ENCODE data around the gene KDM6A.

Gene KDM6A

GRCh38 chrX:44918722-44919121 lies 45.7 kb downstream of the KDM6A start:
- no peak for DNase-seq (ENCODE audit: low read depth)
- TF ChIP-seq, protein P1, sequence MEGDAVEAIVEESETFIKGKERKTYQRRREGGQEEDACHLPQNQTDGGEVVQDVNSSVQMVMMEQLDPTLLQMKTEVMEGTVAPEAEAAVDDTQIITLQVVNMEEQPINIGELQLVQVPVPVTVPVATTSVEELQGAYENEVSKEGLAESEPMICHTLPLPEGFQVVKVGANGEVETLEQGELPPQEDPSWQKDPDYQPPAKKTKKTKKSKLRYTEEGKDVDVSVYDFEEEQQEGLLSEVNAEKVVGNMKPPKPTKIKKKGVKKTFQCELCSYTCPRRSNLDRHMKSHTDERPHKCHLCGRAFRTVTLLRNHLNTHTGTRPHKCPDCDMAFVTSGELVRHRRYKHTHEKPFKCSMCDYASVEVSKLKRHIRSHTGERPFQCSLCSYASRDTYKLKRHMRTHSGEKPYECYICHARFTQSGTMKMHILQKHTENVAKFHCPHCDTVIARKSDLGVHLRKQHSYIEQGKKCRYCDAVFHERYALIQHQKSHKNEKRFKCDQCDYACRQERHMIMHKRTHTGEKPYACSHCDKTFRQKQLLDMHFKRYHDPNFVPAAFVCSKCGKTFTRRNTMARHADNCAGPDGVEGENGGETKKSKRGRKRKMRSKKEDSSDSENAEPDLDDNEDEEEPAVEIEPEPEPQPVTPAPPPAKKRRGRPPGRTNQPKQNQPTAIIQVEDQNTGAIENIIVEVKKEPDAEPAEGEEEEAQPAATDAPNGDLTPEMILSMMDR (IDR thresholded peaks at IDR 0.05; ENCODE audit: insufficient read depth, low read depth, low read length, missing control alignments): no peak
- no peak overlapping the region for H3K4me3 ChIP-seq (ENCODE audit: low read depth, low read length)

- TF ChIP-seq, protein P1 (IDR thresholded peaks at IDR 0.05; ENCODE audit: insufficient read depth, low read depth, low read length, missing control alignments): no peak
- no peak for DNase-seq (ENCODE audit: low read depth)
- H3K4me3 ChIP-seq (ENCODE audit: low read depth, low read length): no peak overlapping the region
Observed at GRCh38 chrX:44922980-44923379, 50.0 kb downstream of the KDM6A start.

- DNase-seq (ENCODE audit: low read depth): no peak
- TF ChIP-seq, protein P1 (IDR thresholded peaks at IDR 0.05; ENCODE audit: insufficient read depth, low read depth, low read length, missing control alignments): no peak
- H3K4me3 ChIP-seq (ENCODE audit: low read depth, low read length): no peak overlapping the region
Observed at GRCh38 chrX:44927398-44927797, 54.4 kb downstream of the KDM6A start.

- TF ChIP-seq, protein P1 (IDR thresholded peaks at IDR 0.05; ENCODE audit: insufficient read depth, low read depth, low read length, missing control alignments): no peak
- H3K4me3 ChIP-seq (ENCODE audit: low read depth, low read length): no peak overlapping the region
- no peak for DNase-seq (ENCODE audit: low read depth)
Observed at GRCh38 chrX:44931441-44931973, 58.5 kb downstream of the KDM6A start.

- no peak for DNase-seq (ENCODE audit: low read depth)
- no peak overlapping the region for H3K4me3 ChIP-seq (ENCODE audit: low read depth, low read length)
- TF ChIP-seq, protein P1 (IDR thresholded peaks at IDR 0.05; ENCODE audit: insufficient read depth, low read depth, low read length, missing control alignments): no peak
Observed at GRCh38 chrX:44935172-44935571, 62.2 kb downstream of the KDM6A start.

- H3K4me3 ChIP-seq (ENCODE audit: low read depth, low read length): no peak overlapping the region
- DNase-seq (ENCODE audit: low read depth): no peak
- TF ChIP-seq, protein P1 (IDR thresholded peaks at IDR 0.05; ENCODE audit: insufficient read depth, low read depth, low read length, missing control alignments): no peak
Observed at GRCh38 chrX:44935640-44936039, 62.7 kb downstream of the KDM6A start.

- TF ChIP-seq, protein P1 (IDR thresholded peaks at IDR 0.05; ENCODE audit: insufficient read depth, low read depth, low read length, missing control alignments): no peak
- H3K4me3 ChIP-seq (ENCODE audit: low read depth, low read length): no peak overlapping the region
- DNase-seq (ENCODE audit: low read depth): no peak
Observed at GRCh38 chrX:44937606-44938005, 64.6 kb downstream of the KDM6A start.

All from GM12865 (cell line).